Dedifferentiated amniotic fluid mesenchymal stem cell (primary cell): ENCODE measurements around the gene IGFBP7.

Experiments
- DNase-seq: peaks from one replicate; pipeline ENCODE4 v3.0.0-alpha.2; 2016; ENCODE audit errors: extremely low spot score

IGFBP7 gene

GRCh38 chr4:57043347-57044251, 66.6 kb downstream of the IGFBP7 start:
- DNase-seq: peak; percentile 70

DNA sequence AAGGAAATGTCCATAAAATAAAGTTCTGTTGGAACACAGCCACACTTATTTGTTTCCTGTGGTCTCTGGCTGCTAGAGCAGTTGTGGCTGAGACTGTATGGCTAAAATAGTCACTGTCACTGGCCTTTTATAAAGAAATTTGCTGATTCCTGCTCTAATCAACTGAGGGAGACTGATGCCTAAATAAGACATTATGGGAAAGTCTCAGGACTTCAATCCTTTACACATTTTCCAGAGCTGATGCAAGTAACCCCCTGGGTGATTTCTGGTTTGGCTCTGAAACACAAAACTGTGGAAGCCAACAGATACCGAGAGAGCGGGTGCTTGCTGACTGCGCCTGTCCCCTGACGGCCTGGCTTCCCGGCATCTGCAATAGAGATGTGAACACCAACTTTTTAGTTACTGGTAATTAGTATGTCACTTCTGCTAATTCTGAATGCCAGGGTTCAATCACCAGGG, 67.4 kb downstream of the IGFBP7 start:
- DNase-seq: no peak

DNA sequence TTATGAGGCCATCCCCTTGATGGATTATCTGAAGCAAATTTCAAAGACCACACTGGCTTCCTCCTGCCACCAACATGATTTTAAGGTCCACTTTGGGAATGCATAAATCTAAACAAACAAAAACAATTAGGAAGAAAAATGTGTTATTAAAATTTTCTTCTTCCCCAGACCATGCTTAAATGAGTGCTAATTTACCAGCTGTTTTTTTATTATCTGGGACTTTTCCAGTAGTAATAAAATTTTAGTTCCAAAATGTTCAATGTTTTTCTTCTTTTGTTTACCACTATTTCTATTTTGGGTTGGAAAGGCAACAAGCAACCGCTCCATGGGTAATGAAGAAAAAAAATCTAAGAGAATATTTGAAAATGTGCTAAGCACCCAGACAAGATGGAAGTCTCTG, 69.2 kb downstream of the IGFBP7 start:
- no peak for DNase-seq

DNA sequence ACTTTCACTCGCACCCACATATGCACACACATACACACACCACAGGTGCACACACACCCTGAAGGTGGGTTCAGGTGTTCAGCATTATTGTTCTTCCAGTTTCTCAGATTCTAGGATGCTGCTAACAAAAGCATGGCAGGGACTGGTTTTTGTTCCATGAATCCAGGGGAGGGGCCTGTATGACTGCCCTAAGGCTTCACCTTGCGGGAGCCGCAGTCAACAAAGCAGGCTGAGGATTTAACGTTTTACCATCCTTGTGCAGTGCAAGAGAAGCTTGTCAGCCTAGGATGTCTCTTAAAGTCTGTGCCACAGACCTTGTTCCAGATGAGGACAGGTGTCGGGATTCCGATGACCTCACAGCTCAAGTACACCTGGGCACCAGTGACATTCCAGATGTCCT, 69.7 kb downstream of the IGFBP7 start:
- DNase-seq: no peak

- no peak for DNase-seq
Observed at GRCh38 chr4:57039345-57039744, 70.8 kb downstream of the IGFBP7 start.

DNA sequence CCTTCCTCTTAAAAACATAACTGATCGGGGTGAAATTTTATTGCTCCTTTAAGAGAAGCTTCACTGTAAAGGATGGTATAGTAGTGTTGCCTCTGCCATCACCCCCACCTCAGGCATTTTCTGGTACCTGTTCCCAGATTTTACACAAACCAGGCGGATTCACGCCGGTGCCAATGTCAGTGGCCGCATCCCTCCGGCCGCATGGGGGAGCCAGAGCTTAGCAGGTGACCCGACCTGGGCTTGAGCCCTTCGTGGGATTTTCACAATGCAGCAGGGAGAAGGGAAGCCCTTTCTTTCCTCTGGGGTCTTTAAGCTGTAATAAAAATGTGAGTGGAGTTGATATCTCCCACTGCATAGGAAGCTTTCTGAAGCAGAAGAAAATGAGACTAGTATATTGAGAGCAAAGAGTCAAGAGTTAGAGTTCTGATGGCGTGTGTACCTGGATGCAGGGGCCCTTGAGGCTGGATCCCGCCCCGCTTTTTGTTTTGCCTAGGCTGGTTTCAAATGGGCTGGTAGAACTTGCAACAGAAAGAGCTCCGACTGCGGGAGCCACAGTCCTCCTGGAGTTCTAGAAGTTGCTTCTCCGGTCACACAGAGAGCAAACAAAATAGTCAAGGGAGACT, 72.1 kb downstream of the IGFBP7 start:
- DNase-seq: no peak

DNA sequence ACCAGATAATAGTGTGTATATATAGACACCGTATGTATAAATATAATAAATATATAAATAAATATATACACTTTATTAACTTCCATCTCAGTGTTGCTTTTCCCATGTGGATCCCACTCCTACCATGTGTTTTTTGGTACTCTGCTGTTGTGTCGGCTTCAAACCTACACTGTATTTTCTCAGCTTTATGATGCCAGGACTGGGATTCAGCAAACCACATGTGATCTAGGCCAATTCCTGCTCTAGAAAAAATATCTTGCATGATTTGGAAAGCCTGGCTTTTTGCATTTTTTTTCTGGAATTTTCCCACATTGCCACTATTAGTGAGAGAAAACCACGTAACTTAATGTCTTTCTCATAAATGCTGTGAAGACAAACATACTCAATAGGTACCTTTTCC, 75.7 kb downstream of the IGFBP7 start:
- no peak for DNase-seq

DNA sequence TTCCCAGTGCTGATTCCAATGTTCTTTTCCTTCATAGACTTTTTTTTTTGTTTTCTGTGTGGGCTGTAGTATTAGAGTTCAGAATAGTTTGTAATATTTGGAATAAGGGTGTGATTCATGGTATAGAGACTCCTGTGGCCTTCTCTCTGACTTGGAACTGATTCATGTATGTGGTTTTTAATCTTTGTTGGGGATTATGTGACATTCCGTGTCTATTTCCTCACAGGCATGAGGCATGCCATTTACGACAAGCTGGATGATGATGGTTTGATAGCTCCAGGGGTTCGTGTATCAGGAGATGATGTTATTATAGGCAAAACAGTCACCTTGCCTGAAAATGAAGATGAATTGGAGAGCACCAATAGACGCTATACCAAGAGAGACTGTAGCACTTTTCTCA, 87.1 kb downstream of the IGFBP7 start:
- DNase-seq: peak; percentile 91

DNA sequence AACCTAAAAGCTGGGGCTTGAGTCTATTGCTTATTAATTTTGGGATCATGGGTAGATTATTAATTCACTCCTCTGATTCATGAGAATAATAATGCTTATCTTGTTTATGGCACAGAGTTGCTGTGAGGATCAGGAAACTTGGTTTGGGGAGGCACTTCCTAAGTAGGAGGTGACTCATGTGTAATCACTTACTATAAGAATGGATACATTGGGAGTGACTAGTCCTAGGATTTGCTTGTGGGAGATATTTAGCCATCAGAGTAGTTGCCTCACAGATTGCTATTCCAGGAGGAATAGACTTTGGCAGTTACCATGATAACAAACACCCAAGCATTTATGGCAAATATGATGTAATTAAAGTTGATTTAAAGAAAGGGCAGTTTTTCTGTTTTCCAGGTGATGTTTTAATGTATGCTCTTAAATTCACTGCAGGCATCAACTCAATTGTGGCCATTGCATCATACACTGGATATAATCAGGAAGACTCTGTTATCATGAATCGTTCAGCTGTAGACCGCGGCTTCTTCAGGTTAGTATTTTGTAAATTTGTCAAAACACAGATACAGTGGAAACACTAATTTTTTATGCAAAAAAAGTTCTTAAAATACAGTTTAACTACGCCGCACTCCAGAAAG, 89.6 kb downstream of the IGFBP7 start:
- DNase-seq: peak; percentile 64

GRCh38 chr4:57018980-57019379, 91.2 kb downstream of the IGFBP7 start:
- DNase-seq: no peak

DNA sequence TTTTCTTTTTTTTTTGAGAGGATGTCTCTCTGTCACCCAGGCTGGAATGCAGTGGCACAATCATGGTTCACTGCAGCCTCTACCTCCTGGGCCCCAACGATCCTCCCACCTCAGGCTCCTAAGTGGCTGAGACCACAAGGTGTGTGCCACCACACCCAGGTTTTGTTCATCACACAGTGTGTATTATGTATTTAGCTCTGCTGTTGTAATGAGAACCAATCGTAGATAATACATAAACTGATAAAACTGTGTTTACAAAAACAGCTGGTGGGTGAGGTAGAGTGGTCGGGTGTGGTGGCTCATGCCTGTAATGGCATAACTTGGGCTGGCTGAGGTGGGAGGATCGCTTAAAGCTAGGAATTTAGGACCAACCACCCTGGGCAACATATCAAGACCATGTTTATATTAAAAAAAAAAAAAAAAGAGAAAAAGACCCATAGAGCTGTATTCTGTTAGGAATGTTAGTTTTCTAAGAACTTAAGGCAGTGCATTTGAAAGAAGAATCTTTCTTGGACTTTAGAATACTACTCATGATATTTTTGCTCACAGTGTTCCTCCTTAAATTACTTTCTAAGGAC, 96.6 kb downstream of the IGFBP7 start:
- DNase-seq: peak; percentile 20

GRCh38 chr4:56999751-57000150, 110.4 kb downstream of the IGFBP7 start:
- no peak for DNase-seq

DNA sequence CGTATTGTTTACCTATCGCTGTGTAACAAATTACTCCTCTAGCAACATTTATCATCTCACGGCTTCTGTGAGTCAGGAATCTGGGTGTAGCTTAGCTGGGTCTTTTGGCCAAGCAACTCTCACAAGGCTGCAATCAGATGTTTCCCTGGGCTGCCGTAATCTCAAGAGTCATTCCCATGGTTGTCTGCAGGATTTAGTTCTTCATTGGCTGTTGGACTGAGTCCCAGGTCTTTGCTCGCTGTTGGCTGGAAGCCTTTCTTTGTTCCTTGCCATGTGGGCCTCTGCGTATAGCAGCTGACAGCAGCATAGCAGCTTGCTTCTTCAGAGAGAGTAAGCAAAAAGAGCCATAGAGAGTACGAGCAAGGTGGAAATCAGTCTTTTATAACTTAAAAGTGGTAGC, 114.7 kb downstream of the IGFBP7 start:
- peak; percentile 67 for DNase-seq

GRCh38 chr4:56990109-56990905, 119.9 kb downstream of the IGFBP7 start:
- peak; percentile 36 for DNase-seq

DNA sequence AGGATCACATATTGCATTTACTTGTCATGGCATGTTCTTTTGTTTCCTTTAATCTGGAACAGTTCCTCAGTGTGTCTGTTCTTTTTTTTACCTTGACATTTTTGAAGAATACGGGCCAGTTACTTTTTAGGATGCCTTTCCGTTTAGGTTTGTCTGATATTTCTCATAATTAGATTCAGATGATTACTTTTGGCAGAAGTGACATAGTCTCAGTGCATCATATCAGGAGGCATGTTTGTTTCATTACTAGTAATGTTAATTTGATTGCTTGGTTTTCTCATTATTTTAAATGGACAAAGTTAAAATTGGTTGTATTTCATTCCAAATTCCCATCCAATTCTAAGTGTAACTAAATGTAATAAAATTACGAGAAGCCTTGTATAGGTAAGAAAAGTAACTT, 123.2 kb downstream of the IGFBP7 start:
- DNase-seq: no peak

GRCh38 chr4:56986192-56986591, 124.0 kb downstream of the IGFBP7 start:
- DNase-seq: no peak

DNA sequence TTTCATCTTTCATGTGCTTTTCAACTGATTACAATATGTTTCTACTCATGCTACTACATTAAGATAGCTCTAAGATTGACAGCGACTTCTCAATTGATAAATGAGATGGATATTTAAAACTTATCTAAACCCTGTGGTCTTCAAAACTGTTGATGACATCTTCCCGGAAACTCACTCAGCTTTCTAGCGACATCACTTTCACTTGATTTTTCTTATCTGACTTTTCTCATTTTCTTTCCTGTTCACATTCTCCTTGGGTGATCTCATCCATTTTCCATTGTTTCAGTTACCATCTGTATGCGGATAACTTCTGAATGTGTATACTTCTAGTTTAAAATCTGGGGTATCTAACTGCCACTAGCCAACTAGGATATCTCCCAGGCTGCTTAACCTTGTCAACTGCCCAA, 128.4 kb downstream of the IGFBP7 start:
- DNase-seq: no peak
